Fibroblast of lung (primary cell): ENCODE measurements around the gene SLC25A36. TPM values are rescaled to one million over a fixed set of nuclear protein-coding genes. Genes with fewer than 3 reads are reported as not detected.

Source experiments
- DNase-seq, 2 donors: peaks; one replicate each; pipeline versions ENCODE4 v3.0.0 to v3.0.0-alpha.2; 2010; ENCODE audit warnings: low read depth in 2 of 2
- H2AFZ ChIP-seq: 2 replicates; pipeline ENCODE4 v1.5.1; 2012; ENCODE audit warnings: low read length, control low read depth, inconsistent platforms
- H3K27ac ChIP-seq: 2 replicates; pipeline ENCODE4 v1.5.1; 2011; ENCODE audit warnings: low read length, control low read depth; ENCODE audit not compliant: insufficient read depth
- H3K27me3 ChIP-seq: 2 replicates; pipeline ENCODE4 v1.5.1; 2011; ENCODE audit warnings: mild to moderate bottlenecking, low read length; ENCODE audit not compliant: control insufficient read depth, insufficient read depth
- H3K36me3 ChIP-seq: 2 replicates; pipeline ENCODE4 v1.5.1; 2011; ENCODE audit warnings: low read length; ENCODE audit not compliant: control insufficient read depth, insufficient read depth
- H3K4me1 ChIP-seq: 2 replicates; pipeline ENCODE4 v1.5.1; 2011; ENCODE audit warnings: low read length; ENCODE audit not compliant: control insufficient read depth, insufficient read depth; ENCODE audit errors: extremely low read depth
- H3K4me2 ChIP-seq: 2 replicates; pipeline ENCODE4 v1.5.1; 2011; ENCODE audit warnings: low read length, control low read depth; ENCODE audit not compliant: insufficient read depth; ENCODE audit errors: extremely low read depth
- H3K4me3 ChIP-seq, 4 experiments: fragments of 200-600 bp in 1 of 4; sonication (generic) in 1 of 4; replicated peaks in 1 of 4; 2 replicates each; pipeline ENCODE4 v1.5.1; 2011 to 2016; ENCODE audit warnings: low read length in 4 of 4, low read depth in 3 of 4, mild to moderate bottlenecking in 3 of 4, control low read depth in 2 of 4, inconsistent platforms in 1 of 4, mixed read lengths in 1 of 4; ENCODE audit not compliant: insufficient read depth in 1 of 4; ENCODE audit errors: control extremely low read depth in 1 of 4
- H3K79me2 ChIP-seq: 2 replicates; pipeline ENCODE4 v1.5.1; 2012; ENCODE audit warnings: mild to moderate bottlenecking, low read length, inconsistent platforms; ENCODE audit not compliant: control insufficient read depth, insufficient read depth
- H3K9ac ChIP-seq: 2 replicates; pipeline ENCODE4 v1.5.1; 2011; ENCODE audit warnings: mild to moderate bottlenecking, low read length, control low read depth; ENCODE audit not compliant: insufficient read depth
- H3K9me3 ChIP-seq: 2 replicates; pipeline ENCODE4 v1.5.1; 2012; ENCODE audit warnings: low read depth, low read length; ENCODE audit not compliant: control insufficient read depth, insufficient read depth
- H4K20me1 ChIP-seq: 2 replicates; pipeline ENCODE4 v1.5.1; 2011; ENCODE audit warnings: low read length; ENCODE audit not compliant: control insufficient read depth, insufficient read depth; ENCODE audit errors: extremely low read depth
- EZH2 ChIP-seq: IDR thresholded peaks from 2 replicates; pipeline ENCODE4 v1.5.1; 2012; ENCODE audit warnings: low read length, control low read depth, mild to moderate bottlenecking; ENCODE audit errors: missing control alignments
- polyA plus RNA-seq, 2 donors: library from polyadenylated mRNA; depleted of rRNA in 1 of 2; stranded (reverse) in 1 of 2; unstranded in 1 of 2; fragments of >200 nt; gene quantifications; 2 replicates each; pipeline ENCODE4 v1.2.1, GENCODE V29; 2011 to 2012; ENCODE audit warnings: missing spikeins in 1 of 2
- total RNA-seq: library from RNA; depleted of rRNA; stranded (reverse); fragments of >200 nt; gene quantifications from 2 replicates; pipeline ENCODE4 v1.2.1, GENCODE V29; 2014
- TF ChIP-seq, protein P1 (sequence below), 2 donors: IDR thresholded peaks in 1 of 2; conservative IDR thresholded peaks in 1 of 2; 1 replicate in 1 of 2; 2 replicates in 1 of 2; pipeline ENCODE4 v1.5.1; 2011 to 2012; ENCODE audit warnings: low read length in 2 of 2, control low read depth in 1 of 2, inconsistent platforms in 1 of 2, low read depth in 1 of 2, mild to moderate bottlenecking in 1 of 2

SLC25A36 gene
- total and polyA plus RNA-seq, 2 donors (not counting 1 experiment from before 2014, with no cell fraction given), result 53.6 to 78.6 TPM

DNA sequence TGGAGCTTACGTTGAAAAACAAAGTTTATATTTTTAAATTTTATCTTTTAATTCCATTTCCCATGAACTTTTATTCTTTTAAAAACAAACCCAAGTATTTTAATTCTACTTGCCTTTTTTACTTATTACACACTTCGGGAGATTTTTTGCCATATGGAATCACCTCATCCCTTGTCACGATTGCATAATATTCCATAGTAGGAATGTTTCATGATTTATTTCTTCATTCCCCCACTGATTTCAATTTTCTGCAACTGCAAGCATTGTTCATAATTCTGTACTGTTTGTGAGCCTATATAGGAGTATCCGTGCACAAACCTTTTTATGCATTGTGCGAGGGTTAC is 574 bp upstream of the SLC25A36 start:
- peak overlapping the region; percentile 91 for H3K27ac ChIP-seq

GRCh38 chr3:140942221-140943104 is 827 bp downstream of the SLC25A36 start:
- DNase-seq, result peak; percentile 61 to 62
- H3K9me3 ChIP-seq, result no peaks in the 10 kb centered on the region

More for the DNA sequence above, 574 bp upstream of the SLC25A36 start:
- H3K9me3 ChIP-seq, result no peaks in the 10 kb centered on the region
- H3K27me3 ChIP-seq, result no peaks in the 10 kb centered on the region
- H4K20me1 ChIP-seq, result no peaks in the 10 kb centered on the region
- H3K9ac ChIP-seq, result peak overlapping the region; percentile 51
- TF ChIP-seq EZH2, result no peak
- TF ChIP-seq, protein P1, sequence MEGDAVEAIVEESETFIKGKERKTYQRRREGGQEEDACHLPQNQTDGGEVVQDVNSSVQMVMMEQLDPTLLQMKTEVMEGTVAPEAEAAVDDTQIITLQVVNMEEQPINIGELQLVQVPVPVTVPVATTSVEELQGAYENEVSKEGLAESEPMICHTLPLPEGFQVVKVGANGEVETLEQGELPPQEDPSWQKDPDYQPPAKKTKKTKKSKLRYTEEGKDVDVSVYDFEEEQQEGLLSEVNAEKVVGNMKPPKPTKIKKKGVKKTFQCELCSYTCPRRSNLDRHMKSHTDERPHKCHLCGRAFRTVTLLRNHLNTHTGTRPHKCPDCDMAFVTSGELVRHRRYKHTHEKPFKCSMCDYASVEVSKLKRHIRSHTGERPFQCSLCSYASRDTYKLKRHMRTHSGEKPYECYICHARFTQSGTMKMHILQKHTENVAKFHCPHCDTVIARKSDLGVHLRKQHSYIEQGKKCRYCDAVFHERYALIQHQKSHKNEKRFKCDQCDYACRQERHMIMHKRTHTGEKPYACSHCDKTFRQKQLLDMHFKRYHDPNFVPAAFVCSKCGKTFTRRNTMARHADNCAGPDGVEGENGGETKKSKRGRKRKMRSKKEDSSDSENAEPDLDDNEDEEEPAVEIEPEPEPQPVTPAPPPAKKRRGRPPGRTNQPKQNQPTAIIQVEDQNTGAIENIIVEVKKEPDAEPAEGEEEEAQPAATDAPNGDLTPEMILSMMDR (conservative IDR thresholded peaks at IDR 0.05 in 1 of 2, IDR thresholded peaks at IDR 0.05 in 1 of 2; ENCODE audit: low read depth in 1 of 2, low read length in 2 of 2), result no peak
- H2AFZ ChIP-seq, result peak overlapping the region; percentile 75
- H3K4me3 ChIP-seq, result peak overlapping the region; percentile 44 to 97 (median 78)
- no peaks in the 10 kb centered on the region for H3K36me3 ChIP-seq
- H3K4me2 ChIP-seq, result peak overlapping the region; percentile 74
- DNase-seq, result no peak
- peaks cover 38% of the 10 kb centered on the region for H3K79me2 ChIP-seq
- no peaks in the 10 kb centered on the region for H3K4me1 ChIP-seq

More at GRCh38 chr3:140942221-140943104, 827 bp downstream of the SLC25A36 start:
- Histone ChIP-seq H4K20me1 (no peaks in the 10 kb centered on the region), H2AFZ (peak overlapping the region; percentile 44), H3K4me2 (peak overlapping the region; percentile 94), H3K27ac (peak overlapping the region; percentile 91), H3K4me3 (peak overlapping the region; percentile 44 to 98 (median 90)), H3K9ac (peak overlapping the region; percentile 91), H3K36me3 (no peaks in the 10 kb centered on the region), H3K4me1 (no peaks in the 10 kb centered on the region), H3K79me2 (peaks cover 51% of the 10 kb centered on the region), H3K27me3 (no peaks in the 10 kb centered on the region)
- TF ChIP-seq, protein P1 (conservative IDR thresholded peaks at IDR 0.05 in 1 of 2, IDR thresholded peaks at IDR 0.05 in 1 of 2; ENCODE audit: low read depth in 1 of 2, low read length in 2 of 2), result no peak
- no peak for TF ChIP-seq EZH2
